Kidney (tissue), 14 donors: ENCODE data around the gene ANKRD11. TPM values are rescaled to one million over a fixed set of nuclear protein-coding genes. Genes with fewer than 3 reads are reported as not detected.
A peak's percentile ranks its signal among the peaks of the same experiment; 100 is the strongest.
"Not testable (repeated sequence)": the region's sequence is repeated elsewhere in the genome, so short reads cannot be mapped to it uniquely, and the experiment has no call there.

Experiments used
- DNase-seq, 5 donors: peaks; one replicate each; pipeline ENCODE4 v3.0.0-alpha.2; 2013 to 2020
- FAIRE-seq: peaks from 2 replicates; lab custom pipeline; 2012; peaks lifted over from hg19 to GRCh38; lab: Jason Lieb, UNC
- H3K27ac ChIP-seq, 2 donors: one replicate each; pipeline ENCODE4 v1.7.0; 2013; ENCODE audit warnings: low read depth in 2 of 2, low read length in 2 of 2, inconsistent platforms in 1 of 2
- H3K27me3 ChIP-seq: one replicate; pipeline ENCODE4 v1.7.1; 2013; ENCODE audit warnings: low read length, inconsistent platforms; ENCODE audit not compliant: control insufficient read depth, insufficient read depth
- H3K36me3 ChIP-seq, 3 donors: one replicate each; pipeline versions ENCODE4 v1.7.0 to v1.7.1; 2013; ENCODE audit warnings: low read length in 3 of 3, control low read depth in 1 of 3, inconsistent platforms in 1 of 3; ENCODE audit not compliant: insufficient read depth in 3 of 3, control insufficient read depth in 2 of 3
- H3K4me1 ChIP-seq, 3 donors: one replicate each; pipeline versions ENCODE4 v1.7.0 to v1.7.1; 2013; ENCODE audit warnings: low read length in 3 of 3, inconsistent platforms in 1 of 3, low read depth in 1 of 3; ENCODE audit not compliant: control insufficient read depth in 2 of 3, insufficient read depth in 2 of 3
- H3K4me3 ChIP-seq, 3 donors: one replicate each; pipeline versions ENCODE4 v1.7.0 to v1.8.1; 2013; ENCODE audit warnings: low read length in 3 of 3, control low read depth in 1 of 3, inconsistent platforms in 1 of 3
- H3K9ac ChIP-seq, 3 donors: one replicate each; pipeline versions ENCODE4 v1.7.0 to v1.7.1; 2013; ENCODE audit warnings: low read length in 3 of 3, control low read depth in 1 of 3, inconsistent platforms in 1 of 3
- H3K9me3 ChIP-seq, 3 donors: one replicate each; pipeline versions ENCODE4 v1.7.0 to v1.7.1; 2013; ENCODE audit warnings: low read length in 3 of 3, control low read depth in 1 of 3, inconsistent platforms in 1 of 3; ENCODE audit not compliant: control insufficient read depth in 2 of 3, insufficient read depth in 1 of 3
- intact Hi-C: fragments of 100-400 bp; cut with DNase I; formaldehyde crosslinking; loops from one replicate; pipeline ENCODE4 v1.11.1; 2022
- polyA plus RNA-seq: library from polyadenylated mRNA; stranded (reverse); fragments of 350-450 nt; fragmentation: Illumina TruSeq; extraction: RNeasy Lipid Tissue Mini Kit (QIAGEN cat#74804); gene quantifications from one replicate; pipeline ENCODE4 v1.2.3, GENCODE V29; 2014; ENCODE audit warnings: low read depth, low replicate concordance; ENCODE audit not compliant: insufficient read depth
- total RNA-seq: library from RNA; stranded (reverse); fragmentation: NEBNext Ultra II Directional; extraction: Animal tissue kit (Norgen Biotek cat#: 25700); gene quantifications from one replicate; pipeline ENCODE4 v1.2.1, GENCODE V29; 2021
- TF ChIP-seq, protein P1 (sequence below): IDR thresholded peaks from 3 replicates; pipeline ENCODE4 v1.5.1; 2012; ENCODE audit warnings: mild to moderate bottlenecking, moderate library complexity, borderline replicate concordance; ENCODE audit not compliant: insufficient read depth; ENCODE audit errors: extremely low read depth
- donor health status: control.
- donor health status: control.
- donor health status: control.
- donor health status: control.
- donor health status: control.
- donor health status: DM: yes; HTN: yes; CAD: no.
- donor health status: Normal renal cell carcinoma (clear cell type).

The ANKRD11 gene
- total and polyA plus RNA-seq, 2 donors from 2014 or later, result 36.2 to 154 TPM

- no peak overlapping the region for H3K9ac ChIP-seq
- peaks cover 5 to 22% (median 11%) of the 10 kb centered on the region in 3 donors for H3K4me1 ChIP-seq
These were observed 58.7 kb downstream of the ANKRD11 start for GRCh38 chr16:89431630-89432029.

GRCh38 chr16:89431158-89431584 is 59.2 kb downstream of the ANKRD11 start:
- H3K36me3 ChIP-seq, result no peaks in the 10 kb centered on the region
- no peaks in the 10 kb centered on the region for H3K27me3 ChIP-seq
- H3K9me3 ChIP-seq, result no peaks in the 10 kb centered on the region
- H3K4me3 ChIP-seq, result no peak overlapping the region
- FAIRE-seq (no peak), DNase-seq (peak in 3 of 5 donors; percentile 47 to 62 (median 49))
- intact Hi-C loops, result no loop called here
- H3K27ac ChIP-seq, result no peak overlapping the region
- H3K9ac ChIP-seq, result no peak overlapping the region
- TF ChIP-seq, protein P1, sequence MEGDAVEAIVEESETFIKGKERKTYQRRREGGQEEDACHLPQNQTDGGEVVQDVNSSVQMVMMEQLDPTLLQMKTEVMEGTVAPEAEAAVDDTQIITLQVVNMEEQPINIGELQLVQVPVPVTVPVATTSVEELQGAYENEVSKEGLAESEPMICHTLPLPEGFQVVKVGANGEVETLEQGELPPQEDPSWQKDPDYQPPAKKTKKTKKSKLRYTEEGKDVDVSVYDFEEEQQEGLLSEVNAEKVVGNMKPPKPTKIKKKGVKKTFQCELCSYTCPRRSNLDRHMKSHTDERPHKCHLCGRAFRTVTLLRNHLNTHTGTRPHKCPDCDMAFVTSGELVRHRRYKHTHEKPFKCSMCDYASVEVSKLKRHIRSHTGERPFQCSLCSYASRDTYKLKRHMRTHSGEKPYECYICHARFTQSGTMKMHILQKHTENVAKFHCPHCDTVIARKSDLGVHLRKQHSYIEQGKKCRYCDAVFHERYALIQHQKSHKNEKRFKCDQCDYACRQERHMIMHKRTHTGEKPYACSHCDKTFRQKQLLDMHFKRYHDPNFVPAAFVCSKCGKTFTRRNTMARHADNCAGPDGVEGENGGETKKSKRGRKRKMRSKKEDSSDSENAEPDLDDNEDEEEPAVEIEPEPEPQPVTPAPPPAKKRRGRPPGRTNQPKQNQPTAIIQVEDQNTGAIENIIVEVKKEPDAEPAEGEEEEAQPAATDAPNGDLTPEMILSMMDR, result no peak
- peaks cover 5 to 26% (median 11%) of the 10 kb centered on the region in 3 donors for H3K4me1 ChIP-seq

More at GRCh38 chr16:89431630-89432029, 58.7 kb downstream of the ANKRD11 start:
- FAIRE-seq, result no peak
- no peak overlapping the region for H3K27ac ChIP-seq
- no peaks in the 10 kb centered on the region for H3K36me3 ChIP-seq
- intact Hi-C loops, result no loop called here
- H3K4me3 ChIP-seq, result no peak overlapping the region
- no peak for DNase-seq
- no peaks in the 10 kb centered on the region for H3K27me3 ChIP-seq
- no peaks in the 10 kb centered on the region for H3K9me3 ChIP-seq
- TF ChIP-seq, protein P1, result no peak

GRCh38 chr16:89430436-89431157 is 59.8 kb downstream of the ANKRD11 start:
- H3K4me1 ChIP-seq, result peaks cover 5 to 26% (median 11%) of the 10 kb centered on the region in 3 donors
- FAIRE-seq, result no peak
- no peak overlapping the region for H3K4me3 ChIP-seq
- TF ChIP-seq, protein P1, result no peak
- H3K27me3 ChIP-seq, result no peaks in the 10 kb centered on the region
- no peak overlapping the region for H3K9ac ChIP-seq
- no peaks in the 10 kb centered on the region for H3K36me3 ChIP-seq
- H3K9me3 ChIP-seq, result no peaks in the 10 kb centered on the region
- no peak overlapping the region for H3K27ac ChIP-seq
- DNase-seq, result no peak
- intact Hi-C loops, result no loop called here

DNA sequence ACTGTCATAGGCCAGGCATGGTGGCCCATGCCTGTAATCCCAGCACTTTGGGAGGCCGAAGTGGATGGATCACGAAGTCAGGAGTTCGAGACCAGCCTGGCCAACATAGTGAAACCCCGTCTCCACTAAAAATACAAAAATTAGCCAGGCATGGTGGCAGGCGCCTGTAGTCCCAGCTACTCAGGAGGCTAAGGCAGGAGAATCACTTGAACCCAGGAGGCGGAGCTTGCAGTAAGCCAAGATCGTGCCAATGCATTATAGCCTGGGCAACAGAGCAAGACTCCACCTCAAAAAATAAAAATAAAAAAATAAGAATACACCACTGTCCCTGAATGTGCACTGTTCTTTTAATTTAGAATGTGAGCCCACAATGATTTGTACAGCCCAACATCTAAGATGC is 61.8 kb downstream of the ANKRD11 start:
- H3K27ac ChIP-seq, H3K36me3 ChIP-seq, DNase-seq, H3K27me3 ChIP-seq, intact Hi-C loops, FAIRE-seq, H3K9me3 ChIP-seq, H3K9ac ChIP-seq, H3K4me3 ChIP-seq: not testable (repeated sequence)
- peaks cover 5 to 24% (median 11%) of the 10 kb centered on the region in 3 donors for H3K4me1 ChIP-seq
